Measurements from ENCODE around the gene MTMR1.

Gene MTMR1

DNA sequence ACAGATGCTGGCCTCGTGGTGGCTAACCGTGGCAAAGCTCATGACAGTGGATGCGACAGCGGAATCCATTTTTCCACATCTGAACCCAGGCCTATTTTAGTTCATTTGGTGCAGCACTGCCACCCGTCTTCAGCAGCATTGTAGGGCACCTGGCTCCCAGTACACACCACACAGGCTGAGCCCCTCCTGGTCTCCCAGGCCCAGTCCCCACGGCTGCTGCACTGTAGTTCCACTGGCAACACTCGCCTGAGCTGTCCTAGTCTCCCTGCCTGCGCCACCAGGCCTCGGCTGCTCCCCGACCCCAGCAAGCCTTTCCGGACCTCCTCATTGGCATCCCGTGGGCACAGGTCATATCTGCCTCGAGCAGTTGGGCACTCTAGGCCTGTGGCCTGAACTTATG, 76.2 kb downstream of the MTMR1 start:
- Histone ChIP-seq H3K27me3 (ENCODE audit: control insufficient read depth in 1 of 2, insufficient read depth in 2 of 2, low read length in 2 of 2) (peaks cover 0 to 2% of the 10 kb centered on the region in 2 donors), H3K27ac (ENCODE audit: low read length) (no peak overlapping the region), H3K36me3 (ENCODE audit: control insufficient read depth in 2 of 2, insufficient read depth in 2 of 2, low read length in 2 of 2) (peaks cover 0 to 3% of the 10 kb centered on the region in 2 donors), H3K9me3 (ENCODE audit: control insufficient read depth in 2 of 2, low read length in 2 of 2) (no peaks in the 10 kb centered on the region), H3K4me3 (ENCODE audit: low read length in 2 of 2) (no peak overlapping the region), H3K4me1 (ENCODE audit: control insufficient read depth, insufficient read depth, low read length) (peaks cover 10% of the 10 kb centered on the region), H3K9ac (ENCODE audit: low read length in 2 of 2) (no peak overlapping the region)

DNA sequence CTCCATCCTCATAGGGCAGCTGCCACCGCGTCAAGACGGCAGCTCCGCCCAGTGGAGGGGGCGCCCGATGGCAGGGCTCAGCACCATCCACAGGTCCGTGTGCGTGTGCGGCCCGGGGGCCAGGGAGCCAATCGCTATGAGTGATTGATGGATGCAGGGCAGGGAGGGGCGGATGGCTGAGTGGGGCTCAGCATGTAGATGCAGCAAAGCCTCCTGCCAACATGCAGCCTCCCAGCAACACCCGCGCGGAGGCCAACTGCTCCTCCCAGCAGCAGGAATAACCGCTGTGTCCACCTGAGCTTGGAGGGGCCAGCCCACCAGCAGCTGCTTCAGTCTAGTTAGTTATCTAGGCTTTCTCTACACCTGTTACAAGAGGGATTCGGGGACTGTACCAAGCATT, 77.4 kb downstream of the MTMR1 start:
- H3K27me3 ChIP-seq (ENCODE audit: control insufficient read depth in 1 of 2, insufficient read depth in 2 of 2, low read length in 2 of 2): peaks cover 0 to 2% of the 10 kb centered on the region in 2 donors
- H3K9ac ChIP-seq (ENCODE audit: low read length in 2 of 2): no peak overlapping the region
- H3K9me3 ChIP-seq (ENCODE audit: control insufficient read depth in 2 of 2, low read length in 2 of 2): no peaks in the 10 kb centered on the region
- no peak overlapping the region for H3K4me3 ChIP-seq (ENCODE audit: low read length in 2 of 2)
- H3K36me3 ChIP-seq (ENCODE audit: control insufficient read depth in 2 of 2, insufficient read depth in 2 of 2, low read length in 2 of 2): no peaks in the 10 kb centered on the region
- H3K4me1 ChIP-seq (ENCODE audit: control insufficient read depth, insufficient read depth, low read length): peaks cover 10% of the 10 kb centered on the region
- no peak overlapping the region for H3K27ac ChIP-seq (ENCODE audit: low read length)

DNA sequence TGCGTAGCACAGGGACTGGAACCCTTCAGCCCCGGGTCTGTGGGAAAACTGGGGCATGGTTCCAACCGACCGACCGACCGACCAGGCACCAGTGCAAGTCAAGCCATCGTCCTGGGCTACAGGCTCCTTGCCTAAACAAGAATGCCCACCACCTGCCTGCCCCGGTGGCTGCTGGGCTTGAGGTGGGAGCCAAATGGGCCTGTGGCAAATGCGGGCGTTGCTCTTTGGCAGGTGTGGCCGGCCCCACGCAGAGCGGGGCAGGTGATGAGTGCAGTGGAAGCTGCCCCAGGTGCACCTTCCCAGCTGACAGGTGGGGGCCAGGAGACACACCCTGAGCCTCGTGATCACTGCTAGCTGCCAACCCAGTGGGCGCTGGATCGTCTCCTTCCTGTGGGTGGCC, 77.9 kb downstream of the MTMR1 start:
- H3K36me3 ChIP-seq (ENCODE audit: control insufficient read depth in 2 of 2, insufficient read depth in 2 of 2, low read length in 2 of 2): no peaks in the 10 kb centered on the region

DNA sequence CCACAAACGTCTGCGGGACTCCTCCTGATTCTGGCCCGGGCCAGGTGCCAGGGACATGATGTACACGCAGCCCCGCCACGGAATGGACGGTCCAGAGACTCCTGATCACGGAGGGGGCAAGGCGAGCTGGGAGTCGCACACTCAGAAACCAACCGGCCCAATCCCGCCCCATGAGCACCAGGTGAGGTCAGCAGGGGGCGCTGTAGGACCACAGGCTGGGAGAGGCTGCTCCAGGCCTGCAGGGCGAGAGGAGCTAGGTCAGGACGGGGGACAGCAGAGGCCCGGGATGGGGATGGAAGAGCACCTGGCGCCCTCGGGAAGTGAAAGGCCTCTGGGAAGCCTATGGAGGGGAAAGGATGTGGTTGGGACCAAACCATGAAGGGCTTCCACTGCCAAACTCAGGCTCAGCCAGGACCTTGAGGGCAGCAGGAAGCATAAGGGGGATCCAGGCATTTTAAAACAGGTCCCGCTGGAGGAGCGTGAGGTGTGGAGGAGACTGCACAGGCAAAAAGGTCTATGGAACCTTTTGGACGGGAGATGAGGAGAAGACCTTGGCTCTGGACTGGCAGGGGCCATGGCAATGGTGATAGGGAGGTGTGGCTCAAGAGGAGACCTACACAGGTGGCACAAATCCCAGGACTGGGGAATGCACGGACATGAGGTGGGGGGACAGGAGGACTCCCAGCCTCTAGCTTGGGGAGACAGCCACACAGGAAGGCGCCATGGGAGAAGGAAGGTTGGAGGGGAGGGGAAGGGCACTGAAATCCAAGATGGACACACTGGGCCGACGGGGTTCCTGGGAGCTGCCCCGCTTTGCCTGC, 79.2 kb downstream of the MTMR1 start:
- H3K4me1 ChIP-seq (ENCODE audit: control insufficient read depth, insufficient read depth, low read length): peaks cover 10% of the 10 kb centered on the region
- H3K9ac ChIP-seq (ENCODE audit: low read length in 2 of 2): no peak overlapping the region
- no peaks in the 10 kb centered on the region for H3K9me3 ChIP-seq (ENCODE audit: control insufficient read depth in 2 of 2, low read length in 2 of 2)
- H3K27ac ChIP-seq (ENCODE audit: low read length): no peak overlapping the region
- no peak overlapping the region for H3K4me3 ChIP-seq (ENCODE audit: low read length in 2 of 2)
- H3K36me3 ChIP-seq (ENCODE audit: control insufficient read depth in 2 of 2, insufficient read depth in 2 of 2, low read length in 2 of 2): no peaks in the 10 kb centered on the region
- peaks cover 0 to 2% of the 10 kb centered on the region in 2 donors for H3K27me3 ChIP-seq (ENCODE audit: control insufficient read depth in 1 of 2, insufficient read depth in 2 of 2, low read length in 2 of 2)

More for the DNA sequence above, 77.9 kb downstream of the MTMR1 start:
- Histone ChIP-seq H3K27me3 (ENCODE audit: control insufficient read depth in 1 of 2, insufficient read depth in 2 of 2, low read length in 2 of 2) (peaks cover 0 to 2% of the 10 kb centered on the region in 2 donors), H3K9me3 (ENCODE audit: control insufficient read depth in 2 of 2, low read length in 2 of 2) (no peaks in the 10 kb centered on the region), H3K4me3 (ENCODE audit: low read length in 2 of 2) (no peak overlapping the region), H3K27ac (ENCODE audit: low read length) (no peak overlapping the region), H3K4me1 (ENCODE audit: control insufficient read depth, insufficient read depth, low read length) (peaks cover 13% of the 10 kb centered on the region), H3K9ac (ENCODE audit: low read length in 2 of 2) (no peak overlapping the region)

DNA sequence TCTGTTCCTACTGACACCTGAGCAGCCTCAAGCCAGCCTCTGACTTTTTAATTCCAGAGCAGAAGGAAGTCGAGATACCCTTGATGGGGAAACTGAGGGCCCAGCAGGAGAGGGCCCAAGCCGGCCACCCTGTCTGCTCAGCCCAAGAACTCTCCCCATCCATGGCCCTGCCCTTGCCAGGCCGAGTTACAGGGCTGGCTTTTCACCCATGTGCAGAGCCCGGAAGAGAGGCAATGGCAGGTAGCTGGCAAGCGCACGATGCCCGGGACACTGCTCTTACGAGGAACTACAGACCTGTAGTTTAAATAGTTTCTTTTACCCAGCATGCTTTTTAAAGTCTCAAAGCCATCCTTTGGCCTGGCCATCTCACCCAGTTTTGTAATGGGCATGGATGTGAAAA, 79.9 kb downstream of the MTMR1 start:
- peaks cover 0 to 2% of the 10 kb centered on the region in 2 donors for H3K27me3 ChIP-seq (ENCODE audit: control insufficient read depth in 1 of 2, insufficient read depth in 2 of 2, low read length in 2 of 2)
- no peaks in the 10 kb centered on the region for H3K9me3 ChIP-seq (ENCODE audit: control insufficient read depth in 2 of 2, low read length in 2 of 2)
- no peak overlapping the region for H3K27ac ChIP-seq (ENCODE audit: low read length)
- H3K9ac ChIP-seq (ENCODE audit: low read length in 2 of 2): no peak overlapping the region
- H3K4me1 ChIP-seq (ENCODE audit: control insufficient read depth, insufficient read depth, low read length): peaks cover 10% of the 10 kb centered on the region
- no peaks in the 10 kb centered on the region for H3K36me3 ChIP-seq (ENCODE audit: control insufficient read depth in 2 of 2, insufficient read depth in 2 of 2, low read length in 2 of 2)
- H3K4me3 ChIP-seq (ENCODE audit: low read length in 2 of 2): no peak overlapping the region

DNA sequence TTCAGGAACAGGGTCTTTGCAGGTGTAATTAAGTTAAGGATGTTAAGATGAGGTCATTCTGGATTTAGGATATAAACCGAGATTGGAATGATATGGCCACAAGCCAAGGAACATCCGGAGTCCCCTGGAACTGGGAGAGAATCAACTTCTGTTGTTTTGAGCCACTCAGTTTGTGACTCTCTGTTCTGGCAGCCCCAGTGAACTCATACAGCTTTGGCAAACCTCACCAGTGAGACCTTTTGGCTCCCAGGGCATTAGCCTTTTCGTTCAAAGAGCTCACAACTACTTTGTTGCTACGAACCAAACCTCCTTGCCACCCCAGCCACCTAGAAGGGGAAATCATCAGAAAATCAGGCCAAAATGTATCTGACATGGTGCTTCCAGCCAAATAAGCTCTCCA, 80.4 kb downstream of the MTMR1 start:
- H3K9me3 ChIP-seq (ENCODE audit: control insufficient read depth in 2 of 2, low read length in 2 of 2): no peaks in the 10 kb centered on the region
- no peak overlapping the region for H3K4me3 ChIP-seq (ENCODE audit: low read length in 2 of 2)
- no peak overlapping the region for H3K27ac ChIP-seq (ENCODE audit: low read length)
- peaks cover 0 to 2% of the 10 kb centered on the region in 2 donors for H3K27me3 ChIP-seq (ENCODE audit: control insufficient read depth in 1 of 2, insufficient read depth in 2 of 2, low read length in 2 of 2)
- H3K4me1 ChIP-seq (ENCODE audit: control insufficient read depth, insufficient read depth, low read length): peaks cover 10% of the 10 kb centered on the region
- no peak overlapping the region for H3K9ac ChIP-seq (ENCODE audit: low read length in 2 of 2)
- no peaks in the 10 kb centered on the region for H3K36me3 ChIP-seq (ENCODE audit: control insufficient read depth in 2 of 2, insufficient read depth in 2 of 2, low read length in 2 of 2)

DNA sequence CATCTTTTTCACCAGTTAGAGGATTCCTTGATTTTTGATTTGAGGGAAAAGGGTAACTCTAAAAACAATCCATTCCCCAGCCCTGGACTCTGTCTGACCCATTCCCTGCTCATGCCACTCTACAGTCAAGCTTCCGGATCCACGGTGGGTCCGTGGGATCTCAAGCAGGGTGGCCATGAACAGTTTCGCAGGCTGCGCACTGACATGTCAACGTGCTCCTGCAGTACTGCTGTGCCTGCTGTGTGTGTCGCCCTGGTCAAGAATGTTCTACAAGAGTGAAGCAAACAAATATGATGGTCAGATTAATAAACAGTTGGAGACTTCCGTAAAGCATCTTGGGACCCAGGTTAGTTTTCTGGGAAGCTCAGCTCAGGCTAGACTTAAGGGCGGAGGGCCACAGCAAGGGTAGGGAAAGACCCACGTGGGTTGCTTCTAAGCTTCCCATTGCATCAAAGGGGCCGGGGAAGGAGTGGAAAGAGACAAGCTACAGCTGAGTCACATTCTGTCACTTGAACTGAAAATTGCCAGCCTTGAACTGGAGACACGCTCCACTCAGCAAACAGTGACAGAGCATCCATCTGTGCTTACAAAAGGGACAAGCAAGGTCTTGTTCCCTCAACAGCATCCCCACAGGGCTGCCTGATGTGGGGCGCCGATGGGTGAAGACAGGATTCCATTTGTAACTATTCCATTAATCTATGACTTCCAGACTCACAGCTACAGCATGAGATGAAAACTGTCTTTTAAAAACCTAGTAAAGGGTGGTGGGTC, 81.8 kb downstream of the MTMR1 start:
- Histone ChIP-seq H3K9me3 (ENCODE audit: control insufficient read depth in 2 of 2, low read length in 2 of 2) (no peaks in the 10 kb centered on the region), H3K36me3 (ENCODE audit: control insufficient read depth in 2 of 2, insufficient read depth in 2 of 2, low read length in 2 of 2) (no peaks in the 10 kb centered on the region), H3K9ac (ENCODE audit: low read length in 2 of 2) (no peak overlapping the region), H3K4me1 (ENCODE audit: control insufficient read depth, insufficient read depth, low read length) (peaks cover 10% of the 10 kb centered on the region), H3K4me3 (ENCODE audit: low read length in 2 of 2) (no peak overlapping the region), H3K27me3 (ENCODE audit: control insufficient read depth in 1 of 2, insufficient read depth in 2 of 2, low read length in 2 of 2) (peaks cover 0 to 2% of the 10 kb centered on the region in 2 donors), H3K27ac (ENCODE audit: low read length) (no peak overlapping the region)

DNA sequence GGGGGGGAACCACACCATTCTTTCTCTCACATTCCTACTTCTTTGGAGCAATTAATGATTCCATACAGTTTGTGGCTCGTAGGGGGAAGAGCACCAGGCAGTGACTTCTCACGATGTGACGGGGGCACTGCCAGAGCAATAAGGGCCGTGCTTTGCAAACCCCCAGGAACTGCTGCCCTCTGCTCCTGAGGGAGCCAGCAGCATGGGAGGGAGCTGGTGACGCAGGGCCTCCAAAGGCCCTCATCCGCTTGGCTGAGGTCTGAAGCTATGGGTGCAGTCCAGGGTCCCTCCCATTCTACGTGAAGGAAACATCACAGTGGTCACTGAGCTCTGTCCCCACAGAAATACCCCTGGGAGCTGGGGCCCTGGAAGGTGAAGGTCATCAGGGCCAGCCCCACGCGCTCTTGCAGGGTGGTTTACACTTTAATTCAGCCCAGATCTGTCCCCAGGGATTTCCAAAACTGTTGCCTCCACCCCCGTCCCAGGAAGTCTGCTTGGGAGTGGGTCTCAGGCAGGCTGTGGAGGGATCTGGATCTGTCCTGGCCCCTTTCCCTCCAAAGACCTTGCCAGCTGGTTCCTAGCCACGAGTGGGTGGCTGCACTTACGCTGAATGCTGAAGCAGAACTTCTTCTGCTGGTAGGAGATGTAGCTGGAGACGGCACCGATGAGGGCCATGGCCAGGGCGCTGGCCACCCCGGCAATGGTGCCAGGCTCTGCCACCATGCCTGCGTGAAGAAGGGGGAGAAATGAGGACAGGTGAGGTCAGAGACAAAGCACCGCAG, 82.6 kb downstream of the MTMR1 start:
- Histone ChIP-seq H3K4me1 (ENCODE audit: control insufficient read depth, insufficient read depth, low read length) (peaks cover 10% of the 10 kb centered on the region), H3K27me3 (ENCODE audit: control insufficient read depth in 1 of 2, insufficient read depth in 2 of 2, low read length in 2 of 2) (peaks cover 0 to 2% of the 10 kb centered on the region in 2 donors), H3K9me3 (ENCODE audit: control insufficient read depth in 2 of 2, low read length in 2 of 2) (no peaks in the 10 kb centered on the region), H3K4me3 (ENCODE audit: low read length in 2 of 2) (no peak overlapping the region), H3K9ac (ENCODE audit: low read length in 2 of 2) (no peak overlapping the region), H3K27ac (ENCODE audit: low read length) (no peak overlapping the region), H3K36me3 (ENCODE audit: control insufficient read depth in 2 of 2, insufficient read depth in 2 of 2, low read length in 2 of 2) (no peaks in the 10 kb centered on the region)

DNA sequence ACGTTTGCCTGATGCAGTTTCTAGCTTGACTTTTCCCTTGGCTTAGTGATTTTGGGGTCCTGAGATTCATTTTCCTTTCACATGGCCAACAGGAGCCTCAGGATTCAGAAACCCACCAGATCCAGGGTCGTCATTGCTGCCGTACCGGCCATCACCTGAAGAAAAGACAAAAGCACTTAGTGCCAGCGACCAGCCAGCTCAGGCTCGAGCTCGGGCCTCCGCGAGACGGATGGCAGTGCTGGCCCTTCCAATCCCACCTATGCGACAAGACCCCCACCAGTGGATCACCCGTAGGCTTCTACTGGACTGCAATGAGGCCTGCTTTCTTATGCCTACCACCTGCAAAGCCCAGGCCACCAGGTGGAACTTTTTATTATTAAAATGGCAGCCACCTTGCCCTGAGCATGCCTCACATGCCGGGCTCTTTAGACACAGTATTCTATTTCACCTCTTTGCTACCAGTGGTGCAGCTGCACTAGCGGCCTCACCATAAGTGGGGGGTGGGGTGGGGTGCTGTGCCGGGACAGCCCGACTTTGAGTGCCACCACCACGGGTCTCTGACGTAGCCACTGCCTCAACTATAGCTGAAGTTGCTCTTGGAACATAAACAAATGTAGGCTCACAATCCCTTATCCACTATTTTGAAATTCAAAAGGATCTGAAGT, 84.3 kb downstream of the MTMR1 start:
- Histone ChIP-seq H3K4me3 (ENCODE audit: low read length in 2 of 2) (no peak overlapping the region), H3K27ac (ENCODE audit: low read length) (no peak overlapping the region), H3K36me3 (ENCODE audit: control insufficient read depth in 2 of 2, insufficient read depth in 2 of 2, low read length in 2 of 2) (no peaks in the 10 kb centered on the region), H3K9ac (ENCODE audit: low read length in 2 of 2) (no peak overlapping the region), H3K27me3 (ENCODE audit: control insufficient read depth in 1 of 2, insufficient read depth in 2 of 2, low read length in 2 of 2) (no peaks in the 10 kb centered on the region), H3K4me1 (ENCODE audit: control insufficient read depth, insufficient read depth, low read length) (peaks cover 5% of the 10 kb centered on the region), H3K9me3 (ENCODE audit: control insufficient read depth in 2 of 2, low read length in 2 of 2) (no peaks in the 10 kb centered on the region)

DNA sequence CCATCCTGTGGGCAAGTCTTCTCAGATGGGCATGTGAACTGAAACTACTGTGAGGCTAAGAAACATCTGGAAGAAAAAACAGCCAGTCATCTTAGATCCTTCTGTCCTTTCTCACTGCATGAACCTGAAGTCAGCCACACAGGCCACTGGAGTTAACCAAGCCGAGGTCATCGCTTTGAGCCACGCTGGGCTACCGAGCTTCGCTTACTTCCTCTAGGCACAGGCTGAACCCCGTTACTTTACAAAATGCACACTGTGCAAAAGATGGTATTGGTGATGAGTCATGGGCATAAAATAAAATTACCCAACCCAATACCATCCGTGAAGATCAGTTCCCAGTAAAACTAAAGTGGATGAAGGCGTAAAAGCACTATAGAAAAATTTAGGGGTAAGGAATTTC, 86.2 kb downstream of the MTMR1 start:
- Histone ChIP-seq H3K27ac (ENCODE audit: low read length) (no peak overlapping the region), H3K27me3 (ENCODE audit: control insufficient read depth in 1 of 2, insufficient read depth in 2 of 2, low read length in 2 of 2) (no peaks in the 10 kb centered on the region), H3K4me1 (ENCODE audit: control insufficient read depth, insufficient read depth, low read length) (peaks cover 3% of the 10 kb centered on the region), H3K36me3 (ENCODE audit: control insufficient read depth in 2 of 2, insufficient read depth in 2 of 2, low read length in 2 of 2) (no peaks in the 10 kb centered on the region), H3K9ac (ENCODE audit: low read length in 2 of 2) (no peak overlapping the region), H3K9me3 (ENCODE audit: control insufficient read depth in 2 of 2, low read length in 2 of 2) (no peaks in the 10 kb centered on the region), H3K4me3 (ENCODE audit: low read length in 2 of 2) (no peak overlapping the region)

All from stomach smooth muscle (tissue), 2 donors.